HAP-1 (cell line): ENCODE results near the gene CNTN5.
"Not testable (repeated sequence)": the region's sequence is repeated elsewhere in the genome, so short reads cannot be mapped to it uniquely, and the experiment has no call there.

Experiments used
- DNase-seq, 2 experiments: peaks; one replicate each; pipeline ENCODE4 v3.0.0-alpha.2; 2016 to 2020; ENCODE audit warnings: low spot score in 2 of 2
- H3K27me3 ChIP-seq: fragments of 250-450 bp; sonication (Bioruptor Pico); 2 replicates; pipeline ENCODE4 v1.5.1; 2020; ENCODE audit warnings: low read depth, mild to moderate bottlenecking, moderate library complexity
- H3K36me3 ChIP-seq: fragments of 250-450 bp; sonication (Bioruptor Pico); replicated peaks from 2 replicates; pipeline ENCODE4 v1.5.1; 2020; ENCODE audit warnings: mild to moderate bottlenecking
- H3K4me1 ChIP-seq: fragments of 250-450 bp; sonication (Bioruptor Pico); 2 replicates; pipeline ENCODE4 v1.5.1; 2020; ENCODE audit warnings: mild to moderate bottlenecking
- H3K4me3 ChIP-seq: fragments of 250-450 bp; sonication (Bioruptor Pico); 2 replicates; pipeline ENCODE4 v1.5.1; 2020; ENCODE audit warnings: mild to moderate bottlenecking, moderate library complexity
- H3K9me3 ChIP-seq: fragments of 250-450 bp; sonication (Bioruptor Pico); 2 replicates; pipeline ENCODE4 v1.5.1; 2020; ENCODE audit warnings: mild to moderate bottlenecking, moderate library complexity
- in situ Hi-C: fragments of 300-500 bp; cut with MboI; formaldehyde crosslinking; loops from 3 replicates; pipeline ENCODE4 v1.14.3; 2020; ENCODE audit warnings: low sequenced_read_pairs, inconsistent platforms, mixed read lengths

Gene CNTN5

DNA sequence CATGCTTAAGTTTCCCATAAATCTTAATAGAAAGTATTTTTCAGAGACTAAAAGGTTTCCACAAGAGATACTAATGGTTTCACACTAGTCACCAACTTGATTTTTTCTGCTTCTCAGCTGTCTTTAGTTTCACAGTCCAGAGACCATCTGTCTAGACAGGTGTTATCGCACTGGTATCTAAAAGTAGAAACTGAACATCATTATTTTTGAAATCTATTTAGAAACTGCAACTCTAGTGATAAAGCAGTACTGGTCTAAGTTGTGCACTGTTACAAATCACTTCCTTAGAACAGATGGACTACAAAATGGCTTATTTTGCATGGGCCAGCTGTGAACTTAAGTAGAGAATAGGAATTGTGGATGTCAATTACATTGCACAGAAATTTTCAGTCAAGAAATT lies 78.0 kb downstream of the CNTN5 start:
- no peak for DNase-seq
- Histone ChIP-seq H3K27me3 (no peaks in the 10 kb centered on the region), H3K36me3 (no peaks in the 10 kb centered on the region), H3K4me3 (no peak overlapping the region), H3K4me1 (no peaks in the 10 kb centered on the region), H3K9me3 (no peaks in the 10 kb centered on the region)
- in situ Hi-C loops = no loop called here

DNA sequence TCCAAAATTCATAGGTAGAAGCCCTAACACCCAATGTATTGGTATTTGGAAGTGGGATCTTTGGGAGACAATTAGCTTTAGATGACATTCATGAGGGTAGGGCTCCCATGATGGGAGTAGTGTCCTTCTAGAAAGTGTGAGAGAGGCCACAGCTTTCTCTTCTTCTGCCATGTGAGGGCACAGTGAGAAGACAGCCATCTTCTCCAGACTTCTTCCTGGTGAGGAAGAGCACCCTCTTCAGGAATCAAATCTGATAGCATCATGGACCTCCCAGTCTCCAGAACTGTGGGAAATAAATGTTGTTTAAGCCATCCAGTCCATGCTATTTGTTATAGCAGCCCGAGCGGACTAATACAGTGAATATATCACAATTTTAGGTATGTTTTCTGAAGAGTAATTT lies 96.9 kb downstream of the CNTN5 start:
- H3K4me3 ChIP-seq = no peak overlapping the region
- no peaks in the 10 kb centered on the region for H3K27me3 ChIP-seq
- in situ Hi-C loops = no loop called here
- no peaks in the 10 kb centered on the region for H3K4me1 ChIP-seq
- DNase-seq = no peak
- no peaks in the 10 kb centered on the region for H3K36me3 ChIP-seq
- no peaks in the 10 kb centered on the region for H3K9me3 ChIP-seq

DNA sequence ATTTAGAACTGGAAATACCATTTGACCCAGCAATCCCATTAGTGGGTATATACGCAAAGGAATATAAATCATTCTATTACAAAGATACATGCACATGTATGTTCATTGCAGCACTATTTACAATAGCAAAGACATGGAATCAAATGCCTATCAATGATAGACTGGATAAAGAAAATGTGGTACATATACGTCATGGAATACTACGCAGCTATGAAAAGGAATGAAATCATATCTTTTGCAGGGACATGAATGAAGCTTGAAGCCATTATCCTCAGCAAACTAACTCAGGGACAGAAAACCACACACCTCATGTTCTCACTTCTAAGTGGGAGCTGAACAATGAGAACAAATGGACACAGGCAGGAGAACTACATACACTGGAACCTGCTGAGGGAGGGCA lies 113.1 kb downstream of the CNTN5 start:
- H3K36me3 ChIP-seq, H3K4me1 ChIP-seq, H3K4me3 ChIP-seq, H3K9me3 ChIP-seq, H3K27me3 ChIP-seq, DNase-seq, in situ Hi-C loops: not testable (repeated sequence)

DNA sequence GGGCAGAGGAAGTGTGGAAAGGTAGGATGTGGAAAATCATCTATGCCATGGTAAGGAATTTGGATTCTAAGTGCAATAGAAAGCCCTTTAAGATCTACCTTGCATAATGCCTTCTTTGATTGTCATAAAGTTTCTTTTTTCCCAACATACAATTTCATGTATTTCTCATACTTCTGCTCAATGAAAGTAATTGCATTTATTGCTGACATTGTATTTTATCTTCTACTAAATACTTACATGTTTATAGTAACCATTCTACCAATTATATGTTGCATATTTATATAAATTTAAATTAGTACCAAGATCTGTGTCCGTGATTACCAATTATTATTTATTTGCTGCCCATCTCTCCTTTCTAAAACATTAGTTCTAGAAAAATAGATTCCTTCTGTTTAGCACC lies 114.8 kb downstream of the CNTN5 start:
- no peak overlapping the region for H3K4me3 ChIP-seq
- H3K4me1 ChIP-seq = no peaks in the 10 kb centered on the region
- no peaks in the 10 kb centered on the region for H3K9me3 ChIP-seq
- in situ Hi-C loops = no loop called here
- no peaks in the 10 kb centered on the region for H3K36me3 ChIP-seq
- DNase-seq = no peak
- H3K27me3 ChIP-seq = no peaks in the 10 kb centered on the region

DNA sequence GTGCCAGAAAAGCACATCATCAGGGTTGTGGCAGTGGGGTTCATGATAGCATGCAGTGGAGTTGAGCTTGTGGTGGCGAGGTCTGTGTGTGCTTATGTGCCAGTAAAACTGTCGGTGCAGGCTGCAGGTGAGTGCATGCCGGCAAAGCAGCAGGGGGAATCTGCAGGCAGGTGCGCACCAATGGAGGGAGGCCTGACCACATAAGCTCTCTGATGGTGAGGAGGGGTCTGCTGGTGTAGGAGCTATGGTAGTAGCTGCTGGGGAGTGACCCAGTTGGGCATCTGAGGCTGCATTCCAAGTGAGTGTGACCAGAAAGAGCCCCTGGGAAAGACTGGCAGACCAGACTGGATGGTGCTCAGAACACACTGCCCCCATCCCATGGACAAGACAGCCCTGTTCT lies 121.5 kb downstream of the CNTN5 start:
- no peak for DNase-seq
- no peak overlapping the region for H3K4me3 ChIP-seq
- in situ Hi-C loops = no loop called here
- H3K4me1 ChIP-seq = no peaks in the 10 kb centered on the region
- no peaks in the 10 kb centered on the region for H3K36me3 ChIP-seq
- H3K9me3 ChIP-seq = no peaks in the 10 kb centered on the region
- no peaks in the 10 kb centered on the region for H3K27me3 ChIP-seq

DNA sequence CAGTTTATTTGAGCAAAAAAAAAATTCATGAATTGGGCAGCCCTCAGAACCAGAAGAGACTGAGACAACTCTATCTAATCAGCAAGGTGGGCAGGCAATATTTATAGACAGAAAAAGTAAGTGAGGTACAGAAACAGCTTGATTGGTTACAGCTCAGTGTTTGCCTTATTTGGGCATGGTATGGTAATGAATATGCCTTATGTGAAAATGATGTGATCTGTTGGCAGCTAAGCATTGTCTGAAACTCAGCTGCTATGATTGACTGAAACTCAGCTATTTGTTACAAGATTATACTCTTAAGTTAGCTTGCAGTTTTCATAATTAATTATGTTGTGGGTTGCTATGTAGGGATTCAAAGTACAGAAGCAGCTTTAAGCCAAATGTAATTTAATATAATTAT lies 127.6 kb downstream of the CNTN5 start:
- in situ Hi-C loops = no loop called here
- Histone ChIP-seq H3K27me3 (no peaks in the 10 kb centered on the region), H3K4me3 (no peak overlapping the region), H3K4me1 (no peaks in the 10 kb centered on the region), H3K36me3 (no peaks in the 10 kb centered on the region), H3K9me3 (no peaks in the 10 kb centered on the region)
- no peak for DNase-seq

DNA sequence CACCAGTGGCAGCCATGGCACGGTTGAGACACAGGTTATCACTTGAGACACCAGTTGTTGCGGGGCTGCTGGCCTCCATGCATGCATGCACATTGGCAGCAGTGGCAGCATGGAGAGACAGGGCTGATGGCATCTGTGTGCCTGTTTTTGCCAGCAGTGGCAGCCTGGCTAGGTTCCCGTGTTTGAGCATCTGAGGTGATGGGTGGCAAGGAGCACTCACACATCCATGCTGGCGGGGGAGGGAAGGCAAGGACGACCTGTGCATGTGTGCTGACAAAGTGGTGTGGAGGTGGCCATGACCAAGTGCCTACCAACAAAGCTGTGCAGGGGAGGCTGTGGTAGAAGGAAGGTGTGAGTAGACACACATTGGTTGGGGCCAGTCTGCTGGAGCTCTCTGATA lies 133.5 kb downstream of the CNTN5 start:
- Histone ChIP-seq H3K9me3 (no peaks in the 10 kb centered on the region), H3K4me3 (no peak overlapping the region)
- in situ Hi-C loops = no loop called here

DNA sequence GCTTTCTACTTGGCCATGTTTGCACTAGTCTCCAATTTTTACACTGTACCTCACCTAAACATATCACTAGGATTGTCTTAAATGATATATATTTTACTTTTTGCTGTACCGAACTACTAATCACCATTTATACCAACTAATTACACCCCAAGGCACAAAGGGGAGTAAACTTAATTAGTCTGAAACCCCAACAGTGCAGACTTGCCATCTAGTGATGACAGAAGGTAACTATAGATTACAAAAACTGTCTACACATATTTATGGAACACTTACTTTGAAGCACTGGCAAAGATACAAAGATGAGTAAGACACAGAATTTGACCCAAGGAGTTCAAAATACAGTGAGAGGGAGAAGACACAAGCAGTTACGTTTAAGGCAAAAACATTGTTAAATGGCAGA lies 139.7 kb downstream of the CNTN5 start:
- Histone ChIP-seq H3K27me3 (no peaks in the 10 kb centered on the region), H3K9me3 (no peaks in the 10 kb centered on the region), H3K4me3 (no peak overlapping the region), H3K4me1 (no peaks in the 10 kb centered on the region), H3K36me3 (no peaks in the 10 kb centered on the region)
- DNase-seq = no peak
- in situ Hi-C loops = no loop called here

More for the DNA sequence above, 133.5 kb downstream of the CNTN5 start:
- Histone ChIP-seq H3K4me1 (no peaks in the 10 kb centered on the region), H3K36me3 (no peaks in the 10 kb centered on the region), H3K27me3 (no peaks in the 10 kb centered on the region)
- no peak for DNase-seq

DNA sequence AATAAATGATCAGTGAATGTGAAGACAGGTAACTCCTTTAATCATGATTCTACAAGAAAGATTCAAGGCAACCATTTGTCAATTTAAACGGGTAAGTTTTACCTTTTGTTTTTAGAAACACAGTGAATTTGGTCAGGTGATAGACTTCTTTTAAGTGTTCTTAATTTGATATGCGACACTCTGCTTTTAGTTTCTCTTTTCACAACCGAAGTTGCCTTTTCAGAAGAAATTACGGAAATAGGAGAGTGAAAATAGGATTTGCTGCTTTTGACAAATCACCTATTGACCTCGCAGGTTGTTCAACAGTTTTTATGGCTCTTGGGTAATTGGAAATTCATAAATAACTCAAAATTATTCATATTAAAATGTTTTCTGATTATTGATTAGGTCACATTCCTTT lies 142.1 kb downstream of the CNTN5 start:
- in situ Hi-C loops = no loop called here
- no peaks in the 10 kb centered on the region for H3K27me3 ChIP-seq

DNA sequence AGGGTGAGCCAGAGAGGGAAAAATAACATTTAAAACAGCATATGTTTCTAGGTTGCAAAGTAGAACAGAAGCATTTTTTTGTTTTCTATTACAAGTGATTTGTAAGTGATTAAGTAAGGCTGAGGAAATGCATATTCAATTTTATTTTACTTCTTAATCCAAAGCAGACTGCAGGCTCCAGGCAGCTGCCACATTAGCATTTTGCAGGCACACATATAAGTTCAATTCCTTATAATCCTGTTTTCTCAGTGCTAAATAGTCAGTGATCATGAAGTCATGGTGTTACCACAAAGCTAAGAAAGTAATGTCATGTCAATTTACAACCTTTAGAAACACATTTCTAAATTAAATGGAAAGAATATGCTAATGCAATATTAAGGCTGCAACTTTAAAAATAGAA lies 149.8 kb downstream of the CNTN5 start:
- no peaks in the 10 kb centered on the region for H3K9me3 ChIP-seq
- no peak for DNase-seq
- in situ Hi-C loops = no loop called here
- H3K4me3 ChIP-seq = no peak overlapping the region
- H3K36me3 ChIP-seq = no peaks in the 10 kb centered on the region
- no peaks in the 10 kb centered on the region for H3K27me3 ChIP-seq
- H3K4me1 ChIP-seq = no peaks in the 10 kb centered on the region

More for the DNA sequence above, 142.1 kb downstream of the CNTN5 start:
- H3K4me3 ChIP-seq = no peak overlapping the region
- H3K9me3 ChIP-seq = no peaks in the 10 kb centered on the region
- no peak for DNase-seq
- no peaks in the 10 kb centered on the region for H3K4me1 ChIP-seq
- no peaks in the 10 kb centered on the region for H3K36me3 ChIP-seq

DNA sequence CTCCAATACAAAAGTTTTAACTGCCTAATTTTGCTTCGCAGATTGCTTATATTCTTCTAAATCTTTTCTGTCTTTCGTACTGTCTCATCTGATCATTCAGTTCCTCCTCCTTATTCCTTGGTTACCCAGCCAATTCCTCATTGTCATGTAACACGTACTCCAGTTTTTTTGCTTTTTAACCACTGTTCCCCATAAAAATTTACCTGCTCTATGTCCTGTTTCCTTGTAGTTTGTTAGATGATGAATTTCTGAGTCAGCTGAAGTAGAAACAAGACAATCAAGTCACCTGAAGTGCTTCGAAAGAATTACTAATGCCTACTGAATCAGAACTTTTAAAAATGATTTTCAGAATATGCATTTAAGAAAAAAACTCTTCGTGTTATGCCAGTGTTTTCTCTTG lies 150.6 kb downstream of the CNTN5 start:
- DNase-seq = no peak
- H3K27me3 ChIP-seq = no peaks in the 10 kb centered on the region
- no peak overlapping the region for H3K4me3 ChIP-seq
- H3K4me1 ChIP-seq = no peaks in the 10 kb centered on the region
- in situ Hi-C loops = no loop called here
- no peaks in the 10 kb centered on the region for H3K9me3 ChIP-seq
- no peaks in the 10 kb centered on the region for H3K36me3 ChIP-seq

DNA sequence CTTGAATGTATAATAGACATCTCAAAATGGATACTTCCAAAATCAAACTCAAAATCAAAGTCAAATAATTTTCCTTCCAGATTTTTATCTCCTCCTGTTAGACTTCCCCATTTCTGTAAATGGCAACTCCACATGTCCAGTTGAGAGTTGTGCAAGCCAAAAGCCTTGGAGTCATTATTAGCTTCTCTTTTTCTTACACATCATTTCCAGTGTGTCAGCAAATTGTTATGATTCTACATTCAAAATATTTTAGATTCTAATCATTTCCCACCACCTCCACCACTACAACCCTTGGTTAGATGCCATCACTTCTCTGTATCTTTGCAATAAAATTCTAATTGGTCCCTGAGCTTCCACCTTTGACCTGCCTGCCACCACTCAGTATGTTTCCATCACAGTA lies 155.7 kb downstream of the CNTN5 start:
- DNase-seq = no peak
- Histone ChIP-seq H3K36me3 (no peaks in the 10 kb centered on the region), H3K27me3 (no peaks in the 10 kb centered on the region), H3K4me3 (no peak overlapping the region), H3K9me3 (no peaks in the 10 kb centered on the region), H3K4me1 (no peaks in the 10 kb centered on the region)
- in situ Hi-C loops = no loop called here

DNA sequence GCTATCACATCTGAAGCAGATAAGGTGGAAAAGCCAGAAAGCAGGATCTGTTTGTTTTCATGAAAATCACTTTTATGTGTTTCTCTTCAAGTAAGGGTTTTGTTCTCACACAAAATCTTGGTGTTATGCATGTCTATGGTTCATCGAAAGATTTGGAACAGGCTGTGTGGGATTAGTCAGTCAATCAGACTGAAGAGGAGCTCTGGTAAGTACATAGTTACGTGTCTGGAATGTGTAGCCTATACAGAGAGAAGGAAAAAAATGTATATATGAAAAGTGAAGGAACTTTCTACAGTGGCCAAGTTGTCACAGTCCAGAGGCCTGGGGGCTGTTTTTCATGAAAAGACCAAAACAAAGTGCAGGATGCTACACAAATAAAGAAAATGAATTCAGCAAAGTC lies 156.7 kb downstream of the CNTN5 start:
- Histone ChIP-seq H3K4me3 (no peak overlapping the region), H3K27me3 (no peaks in the 10 kb centered on the region), H3K4me1 (no peaks in the 10 kb centered on the region), H3K36me3 (no peaks in the 10 kb centered on the region), H3K9me3 (no peaks in the 10 kb centered on the region)
- no peak for DNase-seq
- in situ Hi-C loops = no loop called here

DNA sequence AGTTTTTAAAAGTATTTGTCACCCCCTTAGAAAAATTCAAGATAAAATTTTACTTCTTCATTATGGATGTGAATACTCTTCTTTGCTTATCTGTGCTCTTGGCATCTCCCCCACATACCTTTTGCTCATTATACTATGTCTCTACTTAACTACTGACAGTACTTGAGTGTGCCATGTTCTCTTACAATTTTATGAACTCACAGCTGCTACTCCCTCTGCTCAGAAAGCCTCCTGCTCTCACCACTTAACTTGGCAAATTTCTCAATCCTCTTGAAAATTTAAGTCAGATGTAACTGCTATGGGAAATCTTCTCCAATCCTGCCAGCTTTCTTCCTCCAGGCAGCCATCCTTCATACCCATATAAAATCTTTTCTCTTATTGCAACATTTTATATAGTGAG lies 163.4 kb downstream of the CNTN5 start:
- in situ Hi-C loops = no loop called here
- DNase-seq = no peak
- Histone ChIP-seq H3K4me3 (no peak overlapping the region), H3K9me3 (no peaks in the 10 kb centered on the region), H3K36me3 (no peaks in the 10 kb centered on the region), H3K27me3 (no peaks in the 10 kb centered on the region), H3K4me1 (no peaks in the 10 kb centered on the region)

DNA sequence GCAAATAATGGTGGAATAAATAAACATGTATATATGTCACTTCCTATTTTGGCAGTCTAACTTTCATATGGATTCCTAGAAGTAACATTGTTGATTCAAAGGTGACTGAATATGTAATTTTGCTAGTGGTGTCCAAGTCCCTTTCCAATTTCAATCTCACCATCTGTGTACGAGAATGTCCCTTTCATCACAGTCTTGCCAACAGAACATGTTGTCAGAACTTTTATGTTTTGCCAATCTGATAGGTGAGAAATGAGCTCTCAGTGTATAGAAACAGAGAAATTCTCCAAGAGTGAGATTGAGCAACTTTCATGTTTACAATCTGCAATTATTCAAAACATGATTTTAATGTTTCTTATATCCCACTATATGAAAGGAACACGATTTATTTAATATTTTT lies 167.5 kb downstream of the CNTN5 start:
- DNase-seq = no peak
- Histone ChIP-seq H3K4me3 (no peak overlapping the region), H3K27me3 (no peaks in the 10 kb centered on the region), H3K4me1 (no peaks in the 10 kb centered on the region), H3K9me3 (no peaks in the 10 kb centered on the region), H3K36me3 (no peaks in the 10 kb centered on the region)
- in situ Hi-C loops = no loop called here
